Keratinocyte (primary cell): ENCODE data around the gene ZCWPW1.

Source experiments
- EZH2 ChIP-seq: IDR thresholded peaks from one replicate; pipeline ENCODE4 v1.6.1; 2012; ENCODE audit warnings: inconsistent platforms, mild to moderate bottlenecking, low read length, moderate library complexity
- TF ChIP-seq, protein P1 (sequence below), 3 experiments: IDR thresholded peaks in 1 of 3; conservative IDR thresholded peaks in 1 of 3; optimal IDR thresholded peaks in 1 of 3; 2 replicates in 2 of 3; 3 replicates in 1 of 3; pipeline versions ENCODE3 to v1.5.1; 2011; ENCODE audit warnings: low read length in 3 of 3, mild to moderate bottlenecking in 3 of 3, moderate library complexity in 2 of 3, control low read depth in 1 of 3, inconsistent platforms in 1 of 3; ENCODE audit not compliant: insufficient read depth in 2 of 3; ENCODE audit errors: extremely low read depth in 1 of 3

DNA sequence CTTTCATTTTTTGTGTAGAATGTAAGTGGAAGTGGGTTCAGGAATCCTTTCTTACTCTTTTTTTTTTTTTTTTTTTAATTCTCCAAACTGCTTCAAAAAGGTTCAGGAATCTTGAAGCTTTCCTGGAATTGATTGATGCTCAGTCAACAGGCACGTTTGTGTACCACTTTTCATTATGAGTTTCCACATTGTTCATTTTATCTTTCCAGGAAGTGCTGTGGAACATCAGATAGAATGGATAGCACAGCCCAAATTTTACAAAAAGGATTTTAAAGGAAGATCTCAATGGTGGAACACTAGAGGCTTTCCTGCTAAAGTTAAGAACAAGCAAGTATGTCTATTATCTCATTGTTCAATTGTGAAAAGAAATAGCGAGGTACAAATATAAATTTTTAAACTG, 9.7 kb upstream of the ZCWPW1 start:
- TF ChIP-seq, protein P1, sequence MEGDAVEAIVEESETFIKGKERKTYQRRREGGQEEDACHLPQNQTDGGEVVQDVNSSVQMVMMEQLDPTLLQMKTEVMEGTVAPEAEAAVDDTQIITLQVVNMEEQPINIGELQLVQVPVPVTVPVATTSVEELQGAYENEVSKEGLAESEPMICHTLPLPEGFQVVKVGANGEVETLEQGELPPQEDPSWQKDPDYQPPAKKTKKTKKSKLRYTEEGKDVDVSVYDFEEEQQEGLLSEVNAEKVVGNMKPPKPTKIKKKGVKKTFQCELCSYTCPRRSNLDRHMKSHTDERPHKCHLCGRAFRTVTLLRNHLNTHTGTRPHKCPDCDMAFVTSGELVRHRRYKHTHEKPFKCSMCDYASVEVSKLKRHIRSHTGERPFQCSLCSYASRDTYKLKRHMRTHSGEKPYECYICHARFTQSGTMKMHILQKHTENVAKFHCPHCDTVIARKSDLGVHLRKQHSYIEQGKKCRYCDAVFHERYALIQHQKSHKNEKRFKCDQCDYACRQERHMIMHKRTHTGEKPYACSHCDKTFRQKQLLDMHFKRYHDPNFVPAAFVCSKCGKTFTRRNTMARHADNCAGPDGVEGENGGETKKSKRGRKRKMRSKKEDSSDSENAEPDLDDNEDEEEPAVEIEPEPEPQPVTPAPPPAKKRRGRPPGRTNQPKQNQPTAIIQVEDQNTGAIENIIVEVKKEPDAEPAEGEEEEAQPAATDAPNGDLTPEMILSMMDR (optimal IDR thresholded peaks at IDR 0.05 in 1 of 3, IDR thresholded peaks at IDR 0.05 in 1 of 3, conservative IDR thresholded peaks at IDR 0.05 in 1 of 3; ENCODE audit: extremely low read depth in 1 of 3, insufficient read depth in 2 of 3, low read length in 3 of 3) = no peak
- no peak for TF ChIP-seq EZH2
